C4-2B (cell line): ENCODE measurements around the gene ADAMTS9.

ENCODE experiments used
- CTCF ChIP-seq: fragments of 450-650 bp; conservative IDR thresholded peaks from 2 replicates; pipeline ENCODE4 v1.5.1; 2017; ENCODE audit warnings: mild to moderate bottlenecking
- ZFX ChIP-seq: fragments of 450-650 bp; IDR thresholded peaks from 2 replicates; pipeline ENCODE4 v1.6.1; 2017

- TF ChIP-seq CTCF (no peak), ZFX (no peak)
Observed at GRCh38 chr3:64647825-64648224, 40.0 kb downstream of the ADAMTS9 start.
